ENCODE results near the gene HKDC1. TPM values are rescaled to one million over a fixed set of nuclear protein-coding genes. Genes with fewer than 3 reads are reported as not detected.
"Not testable (repeated sequence)": the region's sequence is repeated elsewhere in the genome, so short reads cannot be mapped to it uniquely, and the experiment has no call there.

Gene HKDC1, protein sequence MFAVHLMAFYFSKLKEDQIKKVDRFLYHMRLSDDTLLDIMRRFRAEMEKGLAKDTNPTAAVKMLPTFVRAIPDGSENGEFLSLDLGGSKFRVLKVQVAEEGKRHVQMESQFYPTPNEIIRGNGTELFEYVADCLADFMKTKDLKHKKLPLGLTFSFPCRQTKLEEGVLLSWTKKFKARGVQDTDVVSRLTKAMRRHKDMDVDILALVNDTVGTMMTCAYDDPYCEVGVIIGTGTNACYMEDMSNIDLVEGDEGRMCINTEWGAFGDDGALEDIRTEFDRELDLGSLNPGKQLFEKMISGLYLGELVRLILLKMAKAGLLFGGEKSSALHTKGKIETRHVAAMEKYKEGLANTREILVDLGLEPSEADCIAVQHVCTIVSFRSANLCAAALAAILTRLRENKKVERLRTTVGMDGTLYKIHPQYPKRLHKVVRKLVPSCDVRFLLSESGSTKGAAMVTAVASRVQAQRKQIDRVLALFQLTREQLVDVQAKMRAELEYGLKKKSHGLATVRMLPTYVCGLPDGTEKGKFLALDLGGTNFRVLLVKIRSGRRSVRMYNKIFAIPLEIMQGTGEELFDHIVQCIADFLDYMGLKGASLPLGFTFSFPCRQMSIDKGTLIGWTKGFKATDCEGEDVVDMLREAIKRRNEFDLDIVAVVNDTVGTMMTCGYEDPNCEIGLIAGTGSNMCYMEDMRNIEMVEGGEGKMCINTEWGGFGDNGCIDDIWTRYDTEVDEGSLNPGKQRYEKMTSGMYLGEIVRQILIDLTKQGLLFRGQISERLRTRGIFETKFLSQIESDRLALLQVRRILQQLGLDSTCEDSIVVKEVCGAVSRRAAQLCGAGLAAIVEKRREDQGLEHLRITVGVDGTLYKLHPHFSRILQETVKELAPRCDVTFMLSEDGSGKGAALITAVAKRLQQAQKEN
- total RNA-seq (1 to 10 TPM in 2 of 7 donors, under 1 TPM in 4, not detected in 1; 0.43 to 3.0 (median 0.79) TPM), polyA plus RNA-seq (1 to 10 TPM in 1 of 3 donors, under 1 TPM in 2; 0.26 to 1.1 (median 0.46) TPM)
- long read RNA-seq, donor 1 = 0 reads
- long read RNA-seq, donor 2 = 0 reads

DNA sequence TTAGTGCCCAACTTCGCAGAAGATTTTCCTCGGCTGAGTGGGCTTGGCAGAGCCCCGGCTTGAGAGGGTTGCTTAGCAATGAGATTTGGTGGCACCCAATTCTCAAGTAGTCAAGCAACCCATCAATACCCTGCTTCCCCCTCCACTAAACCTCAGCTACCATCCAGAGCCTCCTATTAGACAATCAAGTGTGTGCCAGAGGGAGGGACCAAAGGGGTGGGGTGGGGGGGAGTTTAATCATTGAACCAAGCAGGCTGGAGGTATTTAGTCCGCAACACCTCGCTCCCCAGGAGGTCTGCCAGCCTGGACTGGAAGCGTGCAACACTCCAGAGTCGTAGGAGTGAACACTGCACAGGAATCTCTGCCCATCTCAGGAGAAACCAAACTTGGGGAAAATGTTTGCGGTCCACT lies at the start of gene HKDC1:
Gene HKDC1 (plus strand): TSS at position 292 of the 411 bp plus-strand sequence. CDS start 104 bp downstream, at position 396.
- peak within 1 kb of the TSS in 3 of 8 donors; percentile 78 to 85 (median 79) for H3K27ac ChIP-seq
- no peaks in the 10 kb centered on the region for H3K9me3 ChIP-seq
- H3K4me3 ChIP-seq = no peak within 1 kb of the TSS
- TF ChIP-seq POLR2AphosphoS5 (IDR thresholded peaks at IDR 0.05) (no peak), POLR2A (IDR thresholded peaks at IDR 0.05) (no peak)
- TF ChIP-seq, protein P1, sequence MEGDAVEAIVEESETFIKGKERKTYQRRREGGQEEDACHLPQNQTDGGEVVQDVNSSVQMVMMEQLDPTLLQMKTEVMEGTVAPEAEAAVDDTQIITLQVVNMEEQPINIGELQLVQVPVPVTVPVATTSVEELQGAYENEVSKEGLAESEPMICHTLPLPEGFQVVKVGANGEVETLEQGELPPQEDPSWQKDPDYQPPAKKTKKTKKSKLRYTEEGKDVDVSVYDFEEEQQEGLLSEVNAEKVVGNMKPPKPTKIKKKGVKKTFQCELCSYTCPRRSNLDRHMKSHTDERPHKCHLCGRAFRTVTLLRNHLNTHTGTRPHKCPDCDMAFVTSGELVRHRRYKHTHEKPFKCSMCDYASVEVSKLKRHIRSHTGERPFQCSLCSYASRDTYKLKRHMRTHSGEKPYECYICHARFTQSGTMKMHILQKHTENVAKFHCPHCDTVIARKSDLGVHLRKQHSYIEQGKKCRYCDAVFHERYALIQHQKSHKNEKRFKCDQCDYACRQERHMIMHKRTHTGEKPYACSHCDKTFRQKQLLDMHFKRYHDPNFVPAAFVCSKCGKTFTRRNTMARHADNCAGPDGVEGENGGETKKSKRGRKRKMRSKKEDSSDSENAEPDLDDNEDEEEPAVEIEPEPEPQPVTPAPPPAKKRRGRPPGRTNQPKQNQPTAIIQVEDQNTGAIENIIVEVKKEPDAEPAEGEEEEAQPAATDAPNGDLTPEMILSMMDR (IDR thresholded peaks at IDR 0.05 in 8 of 11, conservative IDR thresholded peaks at IDR 0.05 in 3 of 11) = no peak
- H3K36me3 ChIP-seq = no peaks in the 10 kb centered on the region
- H3K4me1 ChIP-seq = peaks cover 14 to 51% (median 45%) of the 10 kb centered on the region in 6 donors
- 88 to 96% (median 93%) methylated on average over 8 of the region's 8 CpGs for WGBS, 5 donors
- DNase-seq = peak; percentile 34
- intact Hi-C loops (cut with DNase I; ENCODE audit: low total_unique reads) = no loop called here
- H3K27me3 ChIP-seq (replicated peaks in 1 of 7) = peaks cover 0 to 5% (median 0%) of the 10 kb centered on the region in 7 donors

DNA sequence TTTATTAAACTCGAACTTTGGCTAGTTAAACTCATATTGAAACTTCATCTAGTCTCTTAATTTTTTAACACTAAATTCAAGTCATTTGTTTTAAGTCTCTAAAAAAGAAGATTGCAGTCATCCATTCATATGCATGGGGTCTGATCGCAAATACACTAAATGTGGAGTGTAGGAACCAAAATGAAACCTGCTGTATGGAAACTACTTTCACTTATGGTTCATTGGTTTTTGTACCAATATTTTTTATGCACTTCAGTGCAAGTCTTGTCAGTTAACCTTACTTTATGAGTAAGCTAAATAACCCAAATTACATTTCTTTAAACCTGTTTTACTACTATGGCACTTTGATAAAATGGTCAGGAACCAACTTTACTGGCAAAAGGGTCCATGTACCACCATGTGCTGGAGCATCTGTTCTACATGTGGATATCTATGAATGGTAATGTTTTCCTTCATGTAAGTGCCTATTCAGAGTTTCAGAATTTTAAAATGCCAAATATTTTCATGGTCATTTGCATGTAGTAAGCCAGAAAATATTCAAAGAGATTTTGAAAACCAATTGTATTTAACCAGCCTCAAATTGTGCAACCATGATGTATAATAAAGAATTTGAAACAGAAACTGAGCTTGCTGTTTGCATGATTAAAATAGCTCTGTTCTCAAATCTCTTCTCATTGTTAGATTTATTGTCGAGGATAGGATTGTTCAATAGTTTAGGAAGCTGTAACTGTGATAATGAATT lies 47.7 kb upstream of the HKDC1 start:
- Histone ChIP-seq H3K36me3 (peaks cover 0 to 65% (median 48%) of the 10 kb centered on the region in 6 donors), H3K9me3 (no peaks in the 10 kb centered on the region), H3K27me3 (replicated peaks in 1 of 7) (no peaks in the 10 kb centered on the region), H3K27ac (peak overlapping the region in 1 of 8 donors; percentile 4), H3K4me3 (no peak overlapping the region), H3K4me1 (peaks cover 0 to 6% (median 0%) of the 10 kb centered on the region in 6 donors)
- TF ChIP-seq, protein P1 (IDR thresholded peaks at IDR 0.05 in 8 of 11, conservative IDR thresholded peaks at IDR 0.05 in 3 of 11) = no peak
- TF ChIP-seq POLR2AphosphoS5 (IDR thresholded peaks at IDR 0.05) = no peak
- TF ChIP-seq POLR2A (IDR thresholded peaks at IDR 0.05) = no peak
- intact Hi-C loops (cut with DNase I; ENCODE audit: low total_unique reads) = no loop called here
- DNase-seq = no peak
- WGBS, 5 donors = 72 to 81% (median 79%) methylated on average over 3 of the region's 3 CpGs

DNA sequence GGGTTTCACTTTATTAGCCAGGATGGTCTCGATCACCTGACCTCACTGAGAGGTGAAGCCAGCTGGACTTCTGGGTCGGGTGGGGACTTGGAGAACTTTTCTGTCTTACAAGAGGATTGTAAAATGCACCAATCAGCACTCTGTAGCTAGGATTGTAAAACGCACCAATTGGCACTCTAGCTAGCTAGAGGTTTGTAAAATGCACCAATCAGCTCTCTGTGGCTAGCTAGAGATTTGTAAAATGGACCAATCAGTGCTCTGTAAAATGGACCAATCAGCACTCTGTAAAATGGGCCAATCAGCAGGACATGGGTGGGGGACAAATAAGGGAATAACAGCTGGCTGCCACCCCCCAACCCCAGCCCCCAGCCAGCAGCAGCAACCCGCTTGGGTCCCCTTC lies 44.8 kb upstream of the HKDC1 start:
- WGBS, 5 donors = 66 to 94% (median 91%) methylated on average over 4 of the region's 4 CpGs
- not testable (repeated sequence) for DNase-seq

DNA sequence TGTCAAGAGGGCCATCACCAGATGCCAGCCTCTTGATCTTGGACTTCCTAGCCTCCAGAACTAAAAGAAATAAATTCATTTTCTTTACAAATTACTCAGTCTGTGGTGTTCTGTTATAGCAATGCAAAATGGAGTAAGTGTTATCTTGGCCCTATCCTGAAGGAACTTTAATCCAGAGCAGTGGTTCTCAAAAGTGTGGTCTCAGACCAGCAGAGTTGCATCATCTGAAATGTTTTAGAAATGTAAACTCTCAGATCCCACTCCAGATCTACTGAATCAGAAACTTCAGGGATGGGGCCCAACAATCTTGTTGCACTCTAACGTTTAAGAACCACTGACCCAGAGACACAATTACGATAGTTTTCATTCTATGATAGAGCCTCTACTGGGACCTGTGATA lies 43.3 kb upstream of the HKDC1 start:
- TF ChIP-seq POLR2AphosphoS5 (IDR thresholded peaks at IDR 0.05) (no peak), POLR2A (IDR thresholded peaks at IDR 0.05) (no peak)
- TF ChIP-seq, protein P1 (IDR thresholded peaks at IDR 0.05 in 8 of 11, conservative IDR thresholded peaks at IDR 0.05 in 3 of 11) = no peak
- Histone ChIP-seq H3K4me3 (no peak overlapping the region), H3K27me3 (replicated peaks in 1 of 7) (no peaks in the 10 kb centered on the region), H3K4me1 (peaks cover 16 to 31% (median 22%) of the 10 kb centered on the region in 6 donors), H3K9me3 (no peaks in the 10 kb centered on the region), H3K36me3 (peaks cover 0 to 21% (median 8%) of the 10 kb centered on the region in 6 donors), H3K27ac (no peak overlapping the region)
- 83 to 93% (median 89%) methylated on average over 2 of the region's 2 CpGs for WGBS, 5 donors
- no peak for DNase-seq
- intact Hi-C loops (cut with DNase I; ENCODE audit: low total_unique reads) = no loop called here

More for the DNA sequence above, 44.8 kb upstream of the HKDC1 start:
- intact Hi-C loops (cut with DNase I; ENCODE audit: low total_unique reads); H3K9me3 ChIP-seq; H3K27ac ChIP-seq; H3K27me3 ChIP-seq (replicated peaks in 1 of 7); H3K4me3 ChIP-seq: not testable (repeated sequence)
- Histone ChIP-seq H3K4me1 (peaks cover 4 to 16% (median 9%) of the 10 kb centered on the region in 6 donors), H3K36me3 (peaks cover 0 to 36% (median 19%) of the 10 kb centered on the region in 6 donors)
